ENCODE measurements around the gene SORCS2.

- no peak for TF ChIP-seq CTCF (IDR thresholded peaks at IDR 0.05)
- TF ChIP-seq POLR2A (IDR thresholded peaks at IDR 0.05) = no peak
Observed at GRCh38 chr4:7622371-7622770, 430.0 kb downstream of the SORCS2 start.

Data from uterus (tissue), 2 donors.